HepG2 (cell line): ENCODE results near the gene CD300LG. TPM values are rescaled to one million over a fixed set of nuclear protein-coding genes. Genes with fewer than 3 reads are reported as not detected.

Source experiments
- DPF2 ChIP-seq: sonication (generic); formaldehyde crosslinking; IDR thresholded peaks from 2 replicates; pipeline ENCODE4 v1.4.0; 2020; ENCODE audit warnings: mild to moderate bottlenecking, low read depth, missing genetic modification reagents, borderline replicate concordance
- FIP1L1 ChIP-seq: fragments of 200-400 bp; formaldehyde crosslinking; IDR thresholded peaks from 2 replicates; pipeline ENCODE4 v1.6.1; 2018; ENCODE audit warnings: low read depth, mild to moderate bottlenecking, low read length, moderate library complexity, borderline replicate concordance; ENCODE audit not compliant: insufficient read depth
- FOXJ3 ChIP-seq: sonication (generic); formaldehyde crosslinking; IDR thresholded peaks from 2 replicates; pipeline ENCODE4 v1.4.0; 2020; ENCODE audit warnings: missing genetic modification reagents, mild to moderate bottlenecking, borderline replicate concordance
- GABPB1 ChIP-seq: IDR thresholded peaks from 2 replicates; pipeline ENCODE4 v1.6.1; 2016; ENCODE audit warnings: mild to moderate bottlenecking, missing genetic modification reagents, moderate library complexity, missing compliant biosample characterization
- HNF4A ChIP-seq: sonication (generic); formaldehyde crosslinking; IDR thresholded peaks from 2 replicates; pipeline ENCODE4 v1.4.0; 2020; ENCODE audit warnings: missing genetic modification reagents
- IRF2 ChIP-seq: IDR thresholded peaks from 2 replicates; pipeline ENCODE4 v1.6.1; 2018; ENCODE audit warnings: missing genetic modification reagents, missing compliant biosample characterization
- REPIN1 ChIP-seq: sonication (generic); formaldehyde crosslinking; IDR thresholded peaks from 2 replicates; pipeline ENCODE4 v1.8.0; 2022; ENCODE audit warnings: missing genetic modification reagents, low read depth, mild to moderate bottlenecking, borderline replicate concordance
- ZNF333 ChIP-seq: sonication (generic); formaldehyde crosslinking; IDR thresholded peaks from 2 replicates; pipeline ENCODE4 v1.4.0; 2020; ENCODE audit warnings: mild to moderate bottlenecking, missing genetic modification reagents, borderline replicate concordance
- ZNF558 ChIP-seq: sonication (generic); formaldehyde crosslinking; IDR thresholded peaks from 2 replicates; pipeline ENCODE4 v1.9.0; 2022; ENCODE audit warnings: mild to moderate bottlenecking, missing genetic modification reagents, borderline replicate concordance
- polyA plus RNA-seq, 8 experiments: library from polyadenylated mRNA; depleted of rRNA in 3 of 8; stranded (reverse) in 7 of 8; unstranded in 1 of 8; fragments of >200 nt; fragmentation: Illumina TruSeq in 4 of 8; extraction: Trizol in 4 of 8; gene quantifications; 2 replicates each; pipeline versions ENCODE4 v1.2.1 to v1.2.3, GENCODE V29; 2011 to 2016; ENCODE audit warnings: low read depth in 4 of 8, missing spikeins in 1 of 8, mixed read lengths in 1 of 8; ENCODE audit not compliant: insufficient read depth in 1 of 8
- total RNA-seq, 5 experiments: library from RNA; depleted of rRNA; stranded (reverse); fragments of >200 nt; fragmentation: Illumina TruSeq; extraction: Trizol; gene quantifications; 2 replicates each; pipeline ENCODE4 v1.2.3, GENCODE V29; 2016; ENCODE audit warnings: low read depth in 1 of 5
- TF ChIP-seq, protein P1 (sequence below): sonication (generic); formaldehyde crosslinking; IDR thresholded peaks from 2 replicates; pipeline ENCODE4 v1.4.0; 2020; ENCODE audit warnings: mild to moderate bottlenecking, missing genetic modification reagents
- TF ChIP-seq, protein P2 (sequence below): sonication (generic); formaldehyde crosslinking; IDR thresholded peaks from 2 replicates; pipeline ENCODE4 v1.4.0; 2020; ENCODE audit warnings: mild to moderate bottlenecking, missing genetic modification reagents
- TF ChIP-seq, protein P3 (sequence below): sonication (generic); formaldehyde crosslinking; IDR thresholded peaks from 2 replicates; pipeline ENCODE4 v1.8.0; 2023; ENCODE audit warnings: mild to moderate bottlenecking, missing genetic modification reagents
- TF ChIP-seq, protein P4 (sequence below): IDR thresholded peaks from 2 replicates; pipeline ENCODE4 v1.6.1; 2012; ENCODE audit warnings: low read length, improper control_type of control experiment
- TF ChIP-seq, protein P5 (sequence below): sonication (generic); formaldehyde crosslinking; IDR thresholded peaks from 2 replicates; pipeline ENCODE4 v1.8.1; 2023; ENCODE audit warnings: missing genetic modification reagents, mild to moderate bottlenecking, borderline replicate concordance

Gene CD300LG
- total and polyA plus RNA-seq, 2 of the 13 experiments (the other 11 are each of a cell fraction or from before 2014, with no cell fraction given), result not detected

DNA sequence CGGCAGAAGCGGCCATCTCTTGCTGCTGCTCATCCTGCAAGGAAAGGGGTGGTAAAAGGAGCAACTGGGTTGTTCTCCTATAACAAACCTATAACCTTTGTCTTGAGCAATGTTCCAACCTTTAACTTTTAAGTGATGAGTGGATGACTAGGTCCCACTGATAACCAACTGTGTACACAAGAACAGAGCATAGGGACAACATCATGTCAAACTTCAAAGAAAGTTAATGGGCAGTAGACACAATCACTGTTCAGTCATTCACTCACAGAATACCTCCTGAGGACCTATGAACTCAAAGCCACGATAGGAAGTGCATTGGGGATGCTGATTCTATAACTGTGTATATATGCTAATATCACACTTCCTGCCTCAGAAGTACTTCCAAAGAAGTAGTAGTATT, 45.1 kb upstream of the CD300LG start (continued):
- TF ChIP-seq, protein P1, sequence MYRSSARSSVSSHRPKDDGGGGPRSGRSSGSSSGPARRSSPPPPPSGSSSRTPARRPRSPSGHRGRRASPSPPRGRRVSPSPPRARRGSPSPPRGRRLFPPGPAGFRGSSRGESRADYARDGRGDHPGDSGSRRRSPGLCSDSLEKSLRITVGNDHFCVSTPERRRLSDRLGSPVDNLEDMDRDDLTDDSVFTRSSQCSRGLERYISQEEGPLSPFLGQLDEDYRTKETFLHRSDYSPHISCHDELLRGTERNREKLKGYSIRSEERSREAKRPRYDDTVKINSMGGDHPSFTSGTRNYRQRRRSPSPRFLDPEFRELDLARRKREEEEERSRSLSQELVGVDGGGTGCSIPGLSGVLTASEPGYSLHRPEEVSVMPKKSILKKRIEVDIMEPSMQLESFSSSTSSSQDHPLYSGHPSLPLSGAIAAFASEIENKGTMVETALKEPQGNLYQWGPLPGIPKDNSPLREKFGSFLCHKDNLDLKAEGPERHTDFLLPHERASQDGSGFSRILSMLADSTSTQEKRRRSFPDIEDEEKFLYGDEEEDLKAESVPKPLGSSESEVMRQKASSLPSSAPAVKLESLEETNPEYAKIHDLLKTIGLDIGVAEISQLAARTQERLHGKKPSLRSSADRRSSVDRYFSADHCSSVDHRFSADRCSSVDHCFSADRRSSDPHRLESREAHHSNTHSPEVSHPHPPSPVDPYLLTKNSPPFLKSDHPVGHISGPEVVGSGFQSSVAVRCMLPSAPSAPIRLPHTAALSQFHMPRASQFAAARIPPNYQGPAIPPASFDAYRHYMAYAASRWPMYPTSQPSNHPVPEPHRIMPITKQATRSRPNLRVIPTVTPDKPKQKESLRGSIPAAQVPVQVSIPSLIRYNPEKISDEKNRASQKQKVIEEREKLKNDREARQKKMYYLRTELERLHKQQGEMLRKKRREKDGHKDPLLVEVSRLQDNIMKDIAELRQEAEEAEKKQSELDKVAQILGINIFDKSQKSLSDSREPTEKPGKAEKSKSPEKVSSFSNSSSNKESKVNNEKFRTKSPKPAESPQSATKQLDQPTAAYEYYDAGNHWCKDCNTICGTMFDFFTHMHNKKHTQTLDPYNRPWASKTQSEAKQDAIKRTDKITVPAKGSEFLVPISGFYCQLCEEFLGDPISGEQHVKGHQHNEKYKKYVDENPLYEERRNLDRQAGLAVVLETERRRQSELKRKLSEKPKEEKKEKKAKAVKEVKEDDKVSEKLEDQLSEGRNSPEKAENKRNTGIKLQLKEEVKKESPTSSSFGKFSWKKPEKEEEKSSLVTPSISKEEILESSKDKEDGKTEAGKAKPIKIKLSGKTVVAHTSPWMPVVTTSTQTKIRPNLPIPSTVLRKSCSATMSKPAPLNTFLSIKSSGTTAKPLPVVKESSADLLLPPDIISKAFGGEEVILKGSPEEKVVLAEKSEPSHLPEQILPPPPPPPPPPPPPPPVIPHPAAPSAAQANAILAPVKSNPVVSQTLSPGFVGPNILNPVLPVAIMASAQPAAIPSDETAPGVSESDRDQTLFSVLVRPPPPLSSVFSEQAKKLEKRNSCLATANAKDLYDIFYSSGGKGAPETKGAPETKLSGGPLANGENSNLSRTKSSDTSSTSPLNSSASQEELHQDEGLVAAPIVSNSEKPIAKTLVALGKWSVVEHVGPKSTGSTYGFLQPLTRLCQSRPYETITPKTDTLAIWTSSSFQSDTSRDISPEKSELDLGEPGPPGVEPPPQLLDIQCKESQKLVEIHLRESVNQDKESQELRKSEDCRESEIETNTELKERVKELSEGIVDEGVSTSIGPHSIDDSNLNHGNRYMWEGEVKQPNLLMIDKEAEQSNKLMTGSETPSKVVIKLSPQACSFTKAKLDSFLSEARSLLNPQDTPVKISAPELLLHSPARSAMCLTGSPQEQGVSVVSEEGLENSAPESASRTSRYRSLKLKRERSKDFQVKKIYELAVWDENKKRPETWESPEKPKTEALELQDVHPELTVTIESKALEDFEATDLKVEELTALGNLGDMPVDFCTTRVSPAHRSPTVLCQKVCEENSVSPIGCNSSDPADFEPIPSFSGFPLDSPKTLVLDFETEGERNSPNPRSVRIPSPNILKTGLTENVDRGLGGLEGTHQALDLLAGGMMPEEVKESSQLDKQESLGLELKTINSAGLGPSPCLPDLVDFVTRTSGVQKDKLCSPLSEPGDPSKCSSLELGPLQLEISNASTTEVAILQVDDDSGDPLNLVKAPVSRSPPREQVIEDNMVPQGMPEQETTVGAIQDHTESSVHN (CRISPR knock-in tag), result no peak
- TF ChIP-seq, protein P2, sequence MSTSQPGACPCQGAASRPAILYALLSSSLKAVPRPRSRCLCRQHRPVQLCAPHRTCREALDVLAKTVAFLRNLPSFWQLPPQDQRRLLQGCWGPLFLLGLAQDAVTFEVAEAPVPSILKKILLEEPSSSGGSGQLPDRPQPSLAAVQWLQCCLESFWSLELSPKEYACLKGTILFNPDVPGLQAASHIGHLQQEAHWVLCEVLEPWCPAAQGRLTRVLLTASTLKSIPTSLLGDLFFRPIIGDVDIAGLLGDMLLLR (CRISPR knock-in tag), result no peak
- TF ChIP-seq ZNF333, result no peak
- TF ChIP-seq HNF4A (CRISPR knock-in tag), result peak; percentile 81
- TF ChIP-seq ZNF558 (CRISPR knock-in tag), result no peak
- TF ChIP-seq, protein P3, sequence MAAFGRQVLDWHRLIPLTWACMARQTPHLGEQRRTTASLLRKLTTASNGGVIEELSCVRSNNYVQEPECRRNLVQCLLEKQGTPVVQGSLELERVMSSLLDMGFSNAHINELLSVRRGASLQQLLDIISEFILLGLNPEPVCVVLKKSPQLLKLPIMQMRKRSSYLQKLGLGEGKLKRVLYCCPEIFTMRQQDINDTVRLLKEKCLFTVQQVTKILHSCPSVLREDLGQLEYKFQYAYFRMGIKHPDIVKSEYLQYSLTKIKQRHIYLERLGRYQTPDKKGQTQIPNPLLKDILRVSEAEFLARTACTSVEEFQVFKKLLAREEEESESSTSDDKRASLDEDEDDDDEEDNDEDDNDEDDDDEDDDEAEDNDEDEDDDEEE (CRISPR knock-in tag), result no peak
- TF ChIP-seq FOXJ3 (CRISPR knock-in tag), result peak; percentile 80
- TF ChIP-seq, protein P4, sequence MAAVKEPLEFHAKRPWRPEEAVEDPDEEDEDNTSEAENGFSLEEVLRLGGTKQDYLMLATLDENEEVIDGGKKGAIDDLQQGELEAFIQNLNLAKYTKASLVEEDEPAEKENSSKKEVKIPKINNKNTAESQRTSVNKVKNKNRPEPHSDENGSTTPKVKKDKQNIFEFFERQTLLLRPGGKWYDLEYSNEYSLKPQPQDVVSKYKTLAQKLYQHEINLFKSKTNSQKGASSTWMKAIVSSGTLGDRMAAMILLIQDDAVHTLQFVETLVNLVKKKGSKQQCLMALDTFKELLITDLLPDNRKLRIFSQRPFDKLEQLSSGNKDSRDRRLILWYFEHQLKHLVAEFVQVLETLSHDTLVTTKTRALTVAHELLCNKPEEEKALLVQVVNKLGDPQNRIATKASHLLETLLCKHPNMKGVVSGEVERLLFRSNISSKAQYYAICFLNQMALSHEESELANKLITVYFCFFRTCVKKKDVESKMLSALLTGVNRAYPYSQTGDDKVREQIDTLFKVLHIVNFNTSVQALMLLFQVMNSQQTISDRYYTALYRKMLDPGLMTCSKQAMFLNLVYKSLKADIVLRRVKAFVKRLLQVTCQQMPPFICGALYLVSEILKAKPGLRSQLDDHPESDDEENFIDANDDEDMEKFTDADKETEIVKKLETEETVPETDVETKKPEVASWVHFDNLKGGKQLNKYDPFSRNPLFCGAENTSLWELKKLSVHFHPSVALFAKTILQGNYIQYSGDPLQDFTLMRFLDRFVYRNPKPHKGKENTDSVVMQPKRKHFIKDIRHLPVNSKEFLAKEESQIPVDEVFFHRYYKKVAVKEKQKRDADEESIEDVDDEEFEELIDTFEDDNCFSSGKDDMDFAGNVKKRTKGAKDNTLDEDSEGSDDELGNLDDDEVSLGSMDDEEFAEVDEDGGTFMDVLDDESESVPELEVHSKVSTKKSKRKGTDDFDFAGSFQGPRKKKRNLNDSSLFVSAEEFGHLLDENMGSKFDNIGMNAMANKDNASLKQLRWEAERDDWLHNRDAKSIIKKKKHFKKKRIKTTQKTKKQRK, result no peak
- peak; percentile 72; the same call in 1 of the 2 replicates for TF ChIP-seq IRF2 (CRISPR knock-in tag)
- no peak for TF ChIP-seq FIP1L1
- TF ChIP-seq DPF2, result peak; percentile 83; the same call in 1 of the 2 replicates
- peak; percentile 44; the same call in 1 of the 2 replicates for TF ChIP-seq REPIN1 (CRISPR knock-in tag)
- TF ChIP-seq, protein P5, sequence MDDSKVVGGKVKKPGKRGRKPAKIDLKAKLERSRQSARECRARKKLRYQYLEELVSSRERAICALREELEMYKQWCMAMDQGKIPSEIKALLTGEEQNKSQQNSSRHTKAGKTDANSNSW (CRISPR knock-in tag), result no peak
- TF ChIP-seq GABPB1, result peak; percentile 34; the same call in 1 of the 2 replicates
